HG02970 (cell line): ENCODE results near the gene FAM241B.

ENCODE experiments used
- ATAC-seq: cut with Tn5 transposase; IDR thresholded peaks from one replicate; pipeline ENCODE4 v1.9.1; 2021; ENCODE audit warnings: mild to moderate bottlenecking, moderate library complexity, moderate number of reproducible peaks; ENCODE audit not compliant: unreplicated experiment, low FRiP score

FAM241B gene

GRCh38 chr10:69633673-69634635, 3.9 kb downstream of the FAM241B start:
- no peak for ATAC-seq

DNA sequence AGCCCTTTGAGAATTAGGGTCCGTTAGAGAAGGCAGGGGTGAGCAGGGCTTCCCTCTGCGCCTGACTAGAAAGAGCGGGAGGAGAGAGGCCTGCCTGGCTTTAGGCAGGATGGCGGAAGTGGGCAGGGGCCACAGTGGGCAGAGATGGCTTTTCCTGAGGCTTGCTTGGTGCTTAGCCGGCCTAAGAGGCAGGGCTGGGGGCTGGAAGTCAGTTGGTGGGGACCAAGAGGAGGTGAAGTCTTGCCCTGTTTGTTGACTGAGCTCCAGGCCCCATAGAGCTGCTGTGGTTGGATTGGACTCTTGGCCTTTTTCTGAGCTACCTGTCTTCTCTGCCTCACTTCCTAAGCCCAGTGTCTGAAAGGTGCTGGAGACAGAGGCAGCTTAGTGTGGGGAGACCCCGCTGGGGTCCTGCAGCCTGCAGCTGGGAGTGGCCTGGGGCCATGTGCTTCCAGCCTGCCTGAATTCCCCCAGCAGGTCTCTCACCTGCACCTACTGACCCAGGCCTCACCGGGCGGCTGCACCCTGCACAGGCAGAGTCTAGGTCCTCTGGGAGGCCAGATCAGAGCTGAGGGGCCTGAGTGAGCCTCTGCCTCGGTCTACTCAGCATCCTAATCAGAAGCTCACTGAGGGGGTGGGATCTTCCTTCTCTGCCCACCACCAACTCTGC, 4.8 kb downstream of the FAM241B start:
- no peak for ATAC-seq

GRCh38 chr10:69635428-69636272, 5.6 kb downstream of the FAM241B start:
- no peak for ATAC-seq

DNA sequence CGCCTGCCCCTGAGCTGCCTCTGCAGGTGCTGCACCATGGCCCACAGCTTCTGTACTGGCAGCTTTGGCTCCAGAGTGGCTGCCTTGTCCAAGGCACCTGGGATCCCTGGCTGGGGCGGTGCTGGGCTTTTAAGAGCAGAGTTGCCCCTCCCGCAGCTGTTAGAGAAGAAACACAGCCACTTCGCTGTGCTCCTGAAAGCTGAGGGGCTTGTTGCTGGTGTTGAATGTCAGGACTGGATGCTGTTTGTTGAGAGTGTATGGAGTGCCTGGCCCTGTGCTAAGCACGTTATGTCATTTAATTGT, 6.2 kb downstream of the FAM241B start:
- no peak for ATAC-seq

DNA sequence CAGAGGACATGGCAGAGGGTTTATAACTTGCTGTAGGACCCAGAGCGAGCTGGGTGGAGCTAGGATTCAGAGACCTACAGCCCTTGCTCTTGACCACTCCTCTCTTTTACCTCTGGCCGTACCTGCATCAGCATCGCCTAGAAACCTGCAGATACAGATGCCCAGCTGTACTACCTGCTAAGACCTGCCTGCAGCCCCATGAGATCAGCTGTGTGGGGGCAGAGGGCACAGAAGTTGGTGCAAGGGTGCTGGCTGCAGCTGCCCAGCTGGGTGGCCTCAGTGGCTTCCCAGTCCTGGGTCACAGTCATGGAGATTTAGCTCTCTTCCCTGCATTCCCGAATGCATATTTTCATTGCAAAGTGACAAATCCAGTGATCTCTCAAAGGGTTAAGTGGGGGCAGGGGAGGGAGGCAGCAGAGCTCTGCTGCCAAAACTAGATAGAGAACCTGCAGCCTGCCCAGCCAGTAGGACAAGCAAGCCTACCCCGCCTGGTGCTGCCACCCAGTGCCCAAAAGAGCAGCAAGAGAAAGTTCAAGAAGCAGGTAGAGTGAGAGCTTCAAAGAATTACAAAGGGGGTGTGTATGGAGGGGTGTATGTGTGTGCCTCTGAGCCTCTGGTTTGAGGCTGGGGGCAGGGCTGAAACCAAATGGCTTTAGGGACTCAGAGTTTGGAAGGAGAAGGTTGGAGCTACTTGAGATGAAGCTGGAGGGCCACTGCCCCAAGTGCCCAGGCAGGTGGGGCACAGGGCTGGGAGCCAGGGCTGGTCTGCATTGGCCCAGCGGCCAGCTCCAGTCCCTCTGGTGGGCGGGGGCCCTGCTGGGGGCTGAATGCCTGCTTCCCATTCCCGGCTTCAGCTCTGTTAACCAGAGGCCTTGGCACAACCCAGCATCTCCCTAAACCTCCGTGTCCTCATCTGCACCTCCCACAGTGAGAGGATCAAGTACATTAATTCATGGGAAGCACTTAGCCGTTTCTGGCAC, 6.9 kb downstream of the FAM241B start:
- no peak for ATAC-seq

DNA sequence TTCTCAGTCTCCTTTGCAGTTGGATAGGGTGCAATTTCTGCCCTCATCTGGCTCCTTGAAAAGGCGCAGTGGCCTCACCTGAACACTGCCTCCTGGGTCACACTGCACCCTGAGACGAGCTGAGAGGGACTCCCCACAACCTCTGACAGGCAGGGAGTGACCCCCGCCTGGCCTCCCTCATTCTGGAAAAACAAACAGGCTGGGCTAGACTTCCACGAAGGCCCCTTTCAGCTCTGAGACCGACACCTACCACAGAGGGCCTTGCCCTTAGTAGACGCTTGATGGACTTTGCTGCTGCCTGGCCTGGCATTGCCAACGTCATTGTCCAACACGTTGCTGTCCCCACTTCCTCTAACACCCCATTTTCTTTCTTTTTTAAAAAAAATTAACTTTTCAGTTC, 8.6 kb downstream of the FAM241B start:
- ATAC-seq, result no peak

- no peak for ATAC-seq
Measured at GRCh38 chr10:69639291-69640195, 9.5 kb downstream of the FAM241B start.

- ATAC-seq, result no peak
Measured at GRCh38 chr10:69640196-69640980, 10.3 kb downstream of the FAM241B start.

DNA sequence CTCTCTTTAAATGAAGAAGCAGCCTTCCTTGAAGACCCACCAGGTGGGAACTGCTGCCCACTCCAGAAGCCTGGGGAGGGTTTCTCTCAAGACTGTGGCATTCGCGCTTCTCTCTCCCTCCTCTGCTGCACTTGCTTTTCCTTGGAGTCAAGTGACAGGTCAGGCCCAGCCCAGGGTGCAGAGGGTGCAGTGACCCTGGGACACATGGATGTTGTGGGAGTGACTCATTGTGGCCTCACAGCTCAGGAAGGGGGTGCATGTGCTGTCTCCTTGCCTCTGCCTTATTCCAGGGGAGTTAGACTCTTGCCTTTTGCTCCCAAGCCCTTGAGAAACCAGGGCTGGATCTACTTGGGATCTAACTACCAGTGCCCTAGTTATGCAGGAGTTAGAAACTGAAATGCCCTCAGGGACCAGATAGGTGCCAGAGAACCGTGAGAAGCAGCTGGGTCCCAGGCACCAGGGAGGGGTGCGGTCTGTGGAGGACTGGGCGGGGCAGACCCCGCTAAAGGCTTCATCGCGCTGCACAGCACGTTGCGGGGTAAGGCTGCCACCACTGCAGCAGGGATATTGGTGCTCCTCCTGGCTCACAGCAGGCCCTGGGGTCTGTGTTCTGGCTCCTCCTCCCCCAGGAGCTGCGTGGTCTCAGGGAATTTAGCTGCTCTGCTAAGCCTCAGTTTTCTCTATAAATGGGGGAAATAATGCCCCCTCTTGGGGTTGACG, 11.4 kb downstream of the FAM241B start:
- ATAC-seq, result no peak

- ATAC-seq, result no peak
Measured at GRCh38 chr10:69642747-69643146, 12.7 kb downstream of the FAM241B start.

DNA sequence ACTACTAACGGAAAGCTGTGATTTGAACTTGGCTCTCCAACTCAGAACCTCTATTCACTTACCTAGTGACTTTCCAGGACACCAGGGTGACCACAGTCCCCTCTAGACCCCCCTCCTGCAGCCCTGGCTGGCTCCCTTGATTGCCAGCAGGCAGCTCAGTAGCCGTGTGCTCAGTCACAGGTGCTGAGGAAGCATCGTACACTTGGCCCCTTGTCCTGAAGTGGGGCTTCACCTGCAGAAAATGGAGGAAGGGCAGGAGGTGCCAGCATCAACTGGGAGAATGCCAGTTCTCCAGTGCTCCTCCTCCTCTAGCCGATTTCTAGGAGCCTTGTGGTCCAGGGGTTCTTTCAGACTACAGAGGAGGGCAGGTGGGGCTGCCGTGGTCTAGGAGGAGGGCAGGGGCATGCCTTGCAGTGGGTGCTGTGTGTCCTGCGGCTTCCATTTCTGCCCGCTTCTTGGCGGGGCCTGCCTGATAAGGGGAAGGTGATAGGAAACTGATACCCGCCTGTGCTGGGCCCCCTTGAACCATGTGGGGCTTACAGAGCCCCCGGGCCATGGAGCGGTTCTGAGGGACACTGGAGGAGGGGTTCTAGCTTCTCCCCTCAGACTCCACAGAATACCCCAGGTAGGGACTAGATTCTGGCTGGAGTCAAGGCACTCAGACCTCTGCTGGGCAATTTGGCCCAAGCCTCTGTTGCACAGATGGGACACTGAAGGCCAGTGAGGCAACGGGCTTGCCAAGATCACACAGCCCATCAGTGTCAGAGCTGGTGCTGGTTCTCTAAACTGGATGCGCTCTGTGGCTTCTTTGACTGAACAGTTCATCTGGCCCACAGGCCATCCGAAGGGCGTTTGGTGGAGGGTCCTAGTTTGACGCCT, 14.0 kb downstream of the FAM241B start:
- no peak for ATAC-seq

DNA sequence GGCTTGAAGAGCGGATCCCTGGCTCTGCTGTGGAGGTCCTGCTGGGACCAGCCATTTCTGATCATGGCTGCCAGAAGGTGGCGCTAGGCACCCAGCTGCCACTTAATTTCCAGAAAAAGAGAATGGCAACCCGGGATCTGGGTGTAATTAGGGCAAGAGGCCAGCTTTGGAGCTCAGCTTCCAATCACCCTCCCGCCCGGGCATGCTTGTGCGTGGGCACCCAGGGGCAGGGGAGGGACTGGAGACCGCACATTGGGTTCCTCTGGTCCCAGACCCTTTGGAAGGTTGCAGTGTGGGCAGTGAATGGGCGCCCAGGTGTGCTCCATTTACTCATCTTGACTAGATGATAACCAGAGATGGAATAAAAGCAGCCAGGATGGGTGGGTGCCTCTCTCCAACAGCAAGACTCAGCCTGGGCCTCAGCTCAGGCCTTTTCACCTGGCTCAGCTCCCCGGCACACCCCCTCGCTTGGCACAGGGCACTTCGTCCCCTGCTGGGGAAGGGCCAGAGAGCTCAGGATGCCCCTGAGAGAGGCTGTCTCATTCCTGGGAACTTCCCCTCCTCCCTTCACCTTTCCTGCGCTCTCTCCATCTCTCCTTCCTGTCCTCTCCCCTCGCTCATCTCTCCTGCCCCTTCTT, 14.7 kb downstream of the FAM241B start:
- no peak for ATAC-seq

GRCh38 chr10:69645296-69646184, 15.5 kb downstream of the FAM241B start:
- no peak for ATAC-seq

GRCh38 chr10:69646185-69647060, 16.4 kb downstream of the FAM241B start:
- ATAC-seq, result no peak
